Activated CD4-positive, alpha-beta T cell treated with anti-CD3 and anti-CD28 coated beads for 36 hours (primary cell): ENCODE data around the gene EGFL8. TPM values are rescaled to one million over a fixed set of nuclear protein-coding genes. Genes with fewer than 3 reads are reported as not detected.

Experiments
- ATAC-seq: fragments of 200-7000 bp; cut with Tn5 transposase; one replicate; pipeline ENCODE4 v1.10.0; 2021; ENCODE audit warnings: mild to moderate bottlenecking, moderate library complexity
- CTCF ChIA-PET: fragments of 350-600 bp; sonication (Branson Sonifier 250); formaldehyde crosslinking; loops from one replicate; lab custom pipeline; 2021; ENCODE audit warnings: antibody characterized with exemption; lab: Charles Lee
- POLR2A ChIA-PET: fragments of 350-600 bp; sonication (Branson Sonifier 250); formaldehyde crosslinking; loops from one replicate; lab custom pipeline; 2021; ENCODE audit warnings: antibody characterized with exemption, inconsistent platforms; lab: Charles Lee
- DNase-seq: peaks from one replicate; pipeline ENCODE4 v3.0.0-alpha.2; 2020
- H3K27ac Mint-ChIP-seq: one replicate; pipeline ENCODE4 v1.8.0; 2021; ENCODE audit warnings: mixed read lengths
- H3K27me3 Mint-ChIP-seq: one replicate; pipeline ENCODE4 v1.8.0; 2021; ENCODE audit warnings: mixed read lengths
- H3K36me3 Mint-ChIP-seq: one replicate; pipeline ENCODE4 v1.8.0; 2021; ENCODE audit warnings: low read depth, mixed read lengths
- H3K4me1 Mint-ChIP-seq: one replicate; pipeline ENCODE4 v1.8.0; 2021; ENCODE audit warnings: mixed read lengths
- H3K4me3 Mint-ChIP-seq: one replicate; pipeline ENCODE4 v1.8.0; 2021; ENCODE audit warnings: mild to moderate bottlenecking, moderate library complexity, mixed read lengths
- H3K9me3 Mint-ChIP-seq: one replicate; pipeline ENCODE4 v1.8.0; 2021; ENCODE audit warnings: low read depth, mixed read lengths
- intact Hi-C, 2 experiments: fragments of 100-400 bp; cut with DNase I in 1 of 2; cut with micrococcal nuclease in 1 of 2; formaldehyde crosslinking; loops; one replicate each; pipeline versions ENCODE4 v1.14.2 to v1.15.1; 2022 to 2024; cut with DNase I, micrococcal nuclease
- total RNA-seq, 2 experiments: library from RNA; stranded (reverse); gene quantifications; one replicate each; pipeline ENCODE4 v1.2.3, GENCODE V29; 2021

EGFL8 gene
- total RNA-seq, 2 experiments from 2014 or later: 9.1 to 10.9 TPM

- H3K27me3 Mint-ChIP-seq: no peaks in the 10 kb centered on the region
- peak overlapping the region; percentile 98 for H3K27ac Mint-ChIP-seq
- H3K36me3 Mint-ChIP-seq: peaks cover 5% of the 10 kb centered on the region
- ChIA-PET CTCF (interaction anchor here (0.6 to 1.9 kb wide), 11 partner anchors 10 to 644 kb away, joined by 3 to 7 read pairs (median 4); partner anchors contain the start of genes AGPAT1, ATF6B and FKBPL), POLR2A (interaction anchor here (0.9 to 1.5 kb wide), 9 partner anchors 13 to 1052 kb away, joined by 3 to 8 read pairs (median 5); partner anchors contain the start of genes AGPAT1, ATF6B, DDX39B and GPANK1)
- H3K4me1 Mint-ChIP-seq: peaks cover 32% of the 10 kb centered on the region
- no peaks in the 10 kb centered on the region for H3K9me3 Mint-ChIP-seq
- intact Hi-C loops: loop anchor here (1.0 to 10.0 kb wide), 23 partner anchors 18 to 1219 kb away; partner anchors contain the start of genes DXO (in 2 of the 2), FKBPL (in 2 of the 2), PPT2 (in 2 of the 2) and RNF5 (in 2 of the 2)
- DNase-seq (peak; percentile 82), ATAC-seq (no peak)
- H3K4me3 Mint-ChIP-seq: peak overlapping the region; percentile 94
Measured at GRCh38 chr6:32195902-32196681, 31.7 kb downstream of the EGFL8 start.

GRCh38 chr6:32196682-32197616 lies 32.6 kb downstream of the EGFL8 start:
- ChIA-PET POLR2A (interaction anchor here (0.5 kb wide), 2 partner anchors 13 to 407 kb away, joined by 3 read pairs; no protein-coding TSS in a partner anchor), CTCF (no interaction called here)
- peak; percentile 17 for DNase-seq
- H3K9me3 Mint-ChIP-seq: no peaks in the 10 kb centered on the region
- H3K36me3 Mint-ChIP-seq: no peaks in the 10 kb centered on the region
- H3K27ac Mint-ChIP-seq: peak overlapping the region; percentile 98
- peak overlapping the region; percentile 94 for H3K4me3 Mint-ChIP-seq
- peaks cover 30% of the 10 kb centered on the region for H3K4me1 Mint-ChIP-seq
- intact Hi-C loops: loop anchor here (1.0 to 10.0 kb wide), 11 partner anchors 43 to 1218 kb away; partner anchors contain the start of genes BAG6 (in 1 of the 2), CLIC1 (in 1 of the 2), CUTA (in 1 of the 2) and DDX39B (in 1 of the 2)
- no peak for ATAC-seq
- H3K27me3 Mint-ChIP-seq: no peaks in the 10 kb centered on the region

GRCh38 chr6:32198345-32198696 lies 33.9 kb downstream of the EGFL8 start:
- no peak overlapping the region for H3K4me3 Mint-ChIP-seq
- no peaks in the 10 kb centered on the region for H3K27me3 Mint-ChIP-seq
- H3K4me1 Mint-ChIP-seq: peaks cover 24% of the 10 kb centered on the region
- H3K36me3 Mint-ChIP-seq: no peaks in the 10 kb centered on the region
- ChIA-PET POLR2A (no interaction called here), CTCF (interaction anchor here (0.6 to 0.7 kb wide), 2 partner anchors 79 to 831 kb away, joined by 3 to 4 read pairs; no protein-coding TSS in a partner anchor)
- ATAC-seq: no peak
- no peak overlapping the region for H3K27ac Mint-ChIP-seq
- no peaks in the 10 kb centered on the region for H3K9me3 Mint-ChIP-seq
- no peak for DNase-seq
- intact Hi-C loops: loop anchor here (5.0 to 10.0 kb wide), 8 partner anchors 224 to 1216 kb away; partner anchors contain the start of genes BAG6 (in 1 of the 2), CLIC1 (in 1 of the 2), CUTA (in 1 of the 2) and DDX39B (in 1 of the 2)

- DNase-seq (no peak), ATAC-seq (no peak)
- Mint-ChIP-seq H3K9me3 (no peaks in the 10 kb centered on the region), H3K4me3 (no peak overlapping the region), H3K27ac (no peak overlapping the region), H3K36me3 (no peaks in the 10 kb centered on the region), H3K27me3 (no peaks in the 10 kb centered on the region), H3K4me1 (peaks cover 19% of the 10 kb centered on the region)
- intact Hi-C loops: loop anchor here (5.0 to 10.0 kb wide), 8 partner anchors 224 to 1216 kb away; partner anchors contain the start of genes BAG6 (in 1 of the 2), CLIC1 (in 1 of the 2), CUTA (in 1 of the 2) and DDX39B (in 1 of the 2)
- ChIA-PET CTCF (interaction anchor here (0.8 kb wide), 1 partner anchor 44 kb away, joined by 3 read pairs; no protein-coding TSS in a partner anchor), POLR2A (no interaction called here)
Measured at GRCh38 chr6:32198866-32199265, 34.5 kb downstream of the EGFL8 start.

GRCh38 chr6:32200711-32201475 lies 36.5 kb downstream of the EGFL8 start:
- H3K27me3 Mint-ChIP-seq: no peaks in the 10 kb centered on the region
- H3K4me1 Mint-ChIP-seq: peaks cover 5% of the 10 kb centered on the region
- H3K27ac Mint-ChIP-seq: peak overlapping the region; percentile 47
- intact Hi-C loops: no loop called here
- no peaks in the 10 kb centered on the region for H3K9me3 Mint-ChIP-seq
- H3K4me3 Mint-ChIP-seq: no peak overlapping the region
- DNase-seq: no peak
- CTCF ChIA-PET: interaction anchor here (0.7 kb wide), 1 partner anchor 97 kb away, joined by 3 read pairs; no protein-coding TSS in a partner anchor
- POLR2A ChIA-PET: no interaction called here
- no peaks in the 10 kb centered on the region for H3K36me3 Mint-ChIP-seq
- no peak for ATAC-seq

- POLR2A ChIA-PET: no interaction called here
- H3K9me3 Mint-ChIP-seq: no peaks in the 10 kb centered on the region
- H3K27me3 Mint-ChIP-seq: no peaks in the 10 kb centered on the region
- H3K27ac Mint-ChIP-seq: no peak overlapping the region
- CTCF ChIA-PET: no interaction called here
- ATAC-seq (no peak), DNase-seq (no peak)
- no peaks in the 10 kb centered on the region for H3K36me3 Mint-ChIP-seq
- H3K4me3 Mint-ChIP-seq: no peak overlapping the region
- no peaks in the 10 kb centered on the region for H3K4me1 Mint-ChIP-seq
- intact Hi-C loops: no loop called here
Measured at GRCh38 chr6:32202186-32202585, 37.8 kb downstream of the EGFL8 start.

GRCh38 chr6:32203426-32204267 lies 39.3 kb downstream of the EGFL8 start:
- Mint-ChIP-seq H3K27ac (no peak overlapping the region), H3K4me1 (no peaks in the 10 kb centered on the region), H3K27me3 (no peaks in the 10 kb centered on the region), H3K4me3 (no peak overlapping the region), H3K36me3 (no peaks in the 10 kb centered on the region), H3K9me3 (no peaks in the 10 kb centered on the region)
- DNase-seq (no peak), ATAC-seq (no peak)
- intact Hi-C loops: no loop called here
- ChIA-PET POLR2A (no interaction called here), CTCF (interaction anchor here (0.7 kb wide), 1 partner anchor 395 kb away, joined by 3 read pairs; no protein-coding TSS in a partner anchor)

- intact Hi-C loops: no loop called here
- DNase-seq: no peak
- ATAC-seq: no peak
- Mint-ChIP-seq H3K4me3 (no peak overlapping the region), H3K4me1 (no peaks in the 10 kb centered on the region), H3K27ac (no peak overlapping the region), H3K27me3 (no peaks in the 10 kb centered on the region), H3K9me3 (no peaks in the 10 kb centered on the region), H3K36me3 (no peaks in the 10 kb centered on the region)
- POLR2A ChIA-PET: no interaction called here
- CTCF ChIA-PET: no interaction called here
Measured at GRCh38 chr6:32204268-32204715, 39.9 kb downstream of the EGFL8 start.

GRCh38 chr6:32208996-32209395 lies 44.6 kb downstream of the EGFL8 start:
- H3K4me1 Mint-ChIP-seq: no peaks in the 10 kb centered on the region
- H3K27ac Mint-ChIP-seq: no peak overlapping the region
- intact Hi-C loops: no loop called here
- H3K36me3 Mint-ChIP-seq: no peaks in the 10 kb centered on the region
- H3K4me3 Mint-ChIP-seq: no peak overlapping the region
- no peak for ATAC-seq
- POLR2A ChIA-PET: no interaction called here
- no peaks in the 10 kb centered on the region for H3K9me3 Mint-ChIP-seq
- H3K27me3 Mint-ChIP-seq: no peaks in the 10 kb centered on the region
- DNase-seq: no peak
- CTCF ChIA-PET: no interaction called here

GRCh38 chr6:32210191-32210601 lies 45.8 kb downstream of the EGFL8 start:
- Mint-ChIP-seq H3K9me3 (no peaks in the 10 kb centered on the region), H3K4me1 (no peaks in the 10 kb centered on the region), H3K4me3 (no peak overlapping the region), H3K27me3 (no peaks in the 10 kb centered on the region), H3K36me3 (no peaks in the 10 kb centered on the region), H3K27ac (no peak overlapping the region)
- POLR2A ChIA-PET: interaction anchor here (0.7 kb wide), 1 partner anchor 13 kb away, joined by 3 read pairs; no protein-coding TSS in a partner anchor
- CTCF ChIA-PET: no interaction called here
- DNase-seq (no peak), ATAC-seq (no peak)
- intact Hi-C loops: no loop called here
